PC-3 (cell line): Measurements from ENCODE around the gene RFXAP. TPM values are rescaled to one million over a fixed set of nuclear protein-coding genes. Genes with fewer than 3 reads are reported as not detected.

ENCODE experiments used
- ATAC-seq: fragments of 200-7000 bp; cut with Tn5 transposase; 2 replicates; pipeline ENCODE4 v1.9.1; 2020; ENCODE audit warnings: mild to moderate bottlenecking, moderate library complexity
- BruUV-seq: library from RNA; stranded (reverse); fragments of 400-500 nt; replicated peaks from 2 replicates; lab custom pipeline; 2021; lab: Mats Ljungman, UMichigan
- CTCF ChIA-PET: fragments of 300-600 bp; sonication (Branson Sonifier 250); formaldehyde crosslinking; loops from one replicate; lab custom pipeline; 2022; ENCODE audit warnings: antibody characterized with exemption; lab: Charles Lee
- POLR2A ChIA-PET: fragments of 300-600 bp; sonication (Branson Sonifier 250); formaldehyde crosslinking; loops from one replicate; lab custom pipeline; 2022; ENCODE audit warnings: antibody characterized with exemption; ENCODE audit not compliant: unreplicated experiment; lab: Charles Lee
- DNase-seq: peaks from one replicate; pipeline ENCODE4 v3.0.0-alpha.2; 2015
- H2AFZ ChIP-seq: fragments of 300-600 bp; sonication (generic); 2 replicates; pipeline ENCODE4 v1.6.0; 2016; ENCODE audit warnings: antibody characterized with exemption, low read length
- H3F3A ChIP-seq: fragments of 300-600 bp; sonication (generic); one replicate; pipeline ENCODE4 v1.6.0; 2017; ENCODE audit warnings: antibody characterized with exemption, low read length, control low read depth, mild to moderate bottlenecking; ENCODE audit not compliant: unreplicated experiment
- H3K27ac ChIP-seq: fragments of 300-600 bp; sonication (generic); 2 replicates; pipeline ENCODE4 v1.5.1; 2016; ENCODE audit warnings: mild to moderate bottlenecking, low read length
- H3K27me3 ChIP-seq: fragments of 300-600 bp; sonication (generic); 2 replicates; pipeline ENCODE4 v1.6.1; 2016; ENCODE audit warnings: low read length, mixed read lengths
- H3K36me3 ChIP-seq: fragments of 300-600 bp; sonication (generic); 2 replicates; pipeline ENCODE4 v1.6.1; 2016; ENCODE audit warnings: low read depth, mixed run types, low read length, mixed read lengths
- H3K4me1 ChIP-seq: fragments of 300-600 bp; sonication (generic); 2 replicates; pipeline ENCODE4 v1.5.1; 2016; ENCODE audit warnings: low read length; ENCODE audit not compliant: insufficient read depth
- H3K4me2 ChIP-seq: fragments of 300-600 bp; sonication (generic); 2 replicates; pipeline ENCODE4 v1.6.0; 2016; ENCODE audit warnings: low read length
- H3K4me3 ChIP-seq: fragments of 300-600 bp; sonication (generic); 2 replicates; pipeline ENCODE4 v1.5.1; 2016; ENCODE audit warnings: mild to moderate bottlenecking, low read length, mixed read lengths
- H3K79me2 ChIP-seq: fragments of 300-600 bp; sonication (generic); 2 replicates; pipeline ENCODE4 v1.6.1; 2017; ENCODE audit warnings: low read length, mixed read lengths
- H3K9ac ChIP-seq: fragments of 300-600 bp; sonication (generic); 2 replicates; pipeline ENCODE4 v1.6.0; 2016; ENCODE audit warnings: mild to moderate bottlenecking, low read length
- H3K9me2 ChIP-seq: fragments of 300-600 bp; sonication (generic); replicated peaks from 2 replicates; pipeline ENCODE4 v1.6.1; 2016; ENCODE audit warnings: mixed run types, low read length, mixed read lengths
- H3K9me3 ChIP-seq: fragments of 300-600 bp; sonication (generic); 2 replicates; pipeline ENCODE4 v1.6.1; 2016; ENCODE audit warnings: low read length, mixed read lengths
- H4K20me1 ChIP-seq: fragments of 300-600 bp; sonication (generic); 2 replicates; pipeline ENCODE4 v1.6.1; 2016; ENCODE audit warnings: low read length, mixed read lengths
- EZH2 ChIP-seq: fragments of 300-600 bp; sonication (generic); IDR thresholded peaks from one replicate; pipeline ENCODE4 v1.6.1; 2017; ENCODE audit warnings: antibody characterized with exemption, mild to moderate bottlenecking, low read length; ENCODE audit not compliant: unreplicated experiment
- EZH2phosphoT487 ChIP-seq: fragments of 300-600 bp; sonication (generic); IDR thresholded peaks from 2 replicates; pipeline ENCODE4 v1.6.1; 2018; ENCODE audit warnings: mild to moderate bottlenecking, antibody characterized with exemption, low read length, borderline replicate concordance
- intact Hi-C: fragments of 100-400 bp; cut with micrococcal nuclease; formaldehyde crosslinking; loops from 2 replicates; pipeline ENCODE4 v1.9.0; 2023
- total RNA-seq: library from RNA; depleted of rRNA; stranded (reverse); fragments of >200 nt; gene quantifications from 2 replicates; pipeline ENCODE4 v1.2.3, GENCODE V29; 2014
- TF ChIP-seq, protein P1 (sequence below): fragments of 300-600 bp; sonication (generic); conservative IDR thresholded peaks from 2 replicates; pipeline ENCODE4 v1.5.1; 2017; ENCODE audit warnings: antibody characterized with exemption, low read depth, mild to moderate bottlenecking, low read length

The RFXAP gene
- total RNA-seq, 1 experiment from 2014 or later, result 1.2 TPM

DNA sequence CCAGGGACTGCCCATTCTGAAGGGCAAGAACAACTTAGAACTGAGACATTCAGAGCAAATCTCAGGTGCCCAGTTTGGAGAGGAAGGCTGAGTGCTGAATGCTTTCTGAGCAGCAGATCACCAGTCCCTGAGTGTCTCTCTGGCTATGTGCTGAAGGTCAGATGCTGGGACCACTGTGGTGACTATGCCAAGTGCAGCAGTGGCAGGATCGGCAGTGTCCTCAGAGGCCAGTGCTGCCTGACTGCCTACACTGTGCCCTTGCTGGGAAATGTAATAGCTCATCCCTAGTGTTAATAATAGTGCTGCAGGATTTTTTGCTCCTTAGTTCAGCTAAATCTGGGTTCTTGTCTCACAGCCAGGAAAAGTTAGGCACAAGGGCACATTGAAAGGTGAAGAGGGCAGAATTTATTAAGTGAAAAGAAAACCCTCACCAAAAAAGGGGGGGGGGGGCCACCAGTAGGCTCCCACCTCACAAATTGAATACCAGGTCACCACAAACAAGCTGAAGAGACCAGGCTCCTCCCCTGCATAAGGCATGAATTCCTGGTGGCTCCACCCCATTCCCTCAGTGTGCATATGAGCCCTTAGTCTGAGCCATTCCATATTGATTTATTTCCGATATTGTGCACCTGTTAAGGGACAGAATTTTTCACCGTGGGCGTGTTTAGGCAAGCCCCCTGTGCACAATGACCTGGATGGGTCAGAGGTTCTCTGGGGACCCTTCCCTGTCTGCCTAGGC, 18.5 kb downstream of the RFXAP start:
- ATAC-seq, result no peak

DNA sequence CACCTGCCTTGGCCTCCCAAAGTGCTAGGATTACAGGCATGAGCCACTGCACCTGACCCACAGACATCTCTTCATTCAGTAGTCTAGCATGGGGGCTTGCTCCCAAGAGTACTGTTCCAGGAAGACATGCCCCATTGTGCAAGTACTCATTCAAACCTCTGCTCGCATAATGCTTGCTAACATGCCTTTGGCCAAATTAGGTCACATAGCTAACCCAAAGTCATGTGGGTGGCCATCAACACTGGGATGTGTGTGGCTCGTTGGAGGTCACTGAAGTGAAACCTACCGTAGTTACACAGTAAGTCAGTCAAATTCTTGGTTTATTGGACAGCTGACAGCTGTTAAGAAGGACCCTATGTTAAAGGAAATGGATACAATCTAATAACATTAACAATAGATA, 20.3 kb downstream of the RFXAP start:
- Histone ChIP-seq H3K27me3 (no peaks in the 10 kb centered on the region), H3F3A (no peaks in the 10 kb centered on the region), H3K79me2 (no peaks in the 10 kb centered on the region), H3K4me1 (no peaks in the 10 kb centered on the region), H4K20me1 (no peaks in the 10 kb centered on the region), H2AFZ (no peak overlapping the region), H3K4me3 (no peak overlapping the region), H3K36me3 (no peaks in the 10 kb centered on the region), H3K9me2 (no peaks in the 10 kb centered on the region), H3K9me3 (no peaks in the 10 kb centered on the region), H3K9ac (no peak overlapping the region), H3K27ac (no peak overlapping the region), H3K4me2 (no peak overlapping the region)
- TF ChIP-seq EZH2phosphoT487 (no peak), EZH2 (no peak)
- TF ChIP-seq, protein P1, sequence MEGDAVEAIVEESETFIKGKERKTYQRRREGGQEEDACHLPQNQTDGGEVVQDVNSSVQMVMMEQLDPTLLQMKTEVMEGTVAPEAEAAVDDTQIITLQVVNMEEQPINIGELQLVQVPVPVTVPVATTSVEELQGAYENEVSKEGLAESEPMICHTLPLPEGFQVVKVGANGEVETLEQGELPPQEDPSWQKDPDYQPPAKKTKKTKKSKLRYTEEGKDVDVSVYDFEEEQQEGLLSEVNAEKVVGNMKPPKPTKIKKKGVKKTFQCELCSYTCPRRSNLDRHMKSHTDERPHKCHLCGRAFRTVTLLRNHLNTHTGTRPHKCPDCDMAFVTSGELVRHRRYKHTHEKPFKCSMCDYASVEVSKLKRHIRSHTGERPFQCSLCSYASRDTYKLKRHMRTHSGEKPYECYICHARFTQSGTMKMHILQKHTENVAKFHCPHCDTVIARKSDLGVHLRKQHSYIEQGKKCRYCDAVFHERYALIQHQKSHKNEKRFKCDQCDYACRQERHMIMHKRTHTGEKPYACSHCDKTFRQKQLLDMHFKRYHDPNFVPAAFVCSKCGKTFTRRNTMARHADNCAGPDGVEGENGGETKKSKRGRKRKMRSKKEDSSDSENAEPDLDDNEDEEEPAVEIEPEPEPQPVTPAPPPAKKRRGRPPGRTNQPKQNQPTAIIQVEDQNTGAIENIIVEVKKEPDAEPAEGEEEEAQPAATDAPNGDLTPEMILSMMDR, result no peak
- intact Hi-C loops, result no loop called here
- CTCF ChIA-PET, result no interaction called here
- no peak for DNase-seq
- POLR2A ChIA-PET, result no interaction called here
- BruUV-seq, result no TSS peak
- ATAC-seq, result no peak

More for the DNA sequence above, 18.5 kb downstream of the RFXAP start:
- POLR2A ChIA-PET, result no interaction called here
- CTCF ChIA-PET, result no interaction called here
- TF ChIP-seq EZH2 (no peak), EZH2phosphoT487 (no peak)
- TF ChIP-seq, protein P1, result no peak
- Histone ChIP-seq H3K9ac (no peak overlapping the region), H3K4me3 (no peak overlapping the region), H3K79me2 (no peaks in the 10 kb centered on the region), H3K4me1 (no peaks in the 10 kb centered on the region), H3K9me2 (no peaks in the 10 kb centered on the region), H3K36me3 (no peaks in the 10 kb centered on the region), H3K27ac (no peak overlapping the region), H2AFZ (no peak overlapping the region), H3K9me3 (no peaks in the 10 kb centered on the region), H3K27me3 (no peaks in the 10 kb centered on the region), H3F3A (no peaks in the 10 kb centered on the region), H3K4me2 (no peak overlapping the region), H4K20me1 (no peaks in the 10 kb centered on the region)
- intact Hi-C loops, result no loop called here
- no TSS peak for BruUV-seq
- DNase-seq, result no peak

DNA sequence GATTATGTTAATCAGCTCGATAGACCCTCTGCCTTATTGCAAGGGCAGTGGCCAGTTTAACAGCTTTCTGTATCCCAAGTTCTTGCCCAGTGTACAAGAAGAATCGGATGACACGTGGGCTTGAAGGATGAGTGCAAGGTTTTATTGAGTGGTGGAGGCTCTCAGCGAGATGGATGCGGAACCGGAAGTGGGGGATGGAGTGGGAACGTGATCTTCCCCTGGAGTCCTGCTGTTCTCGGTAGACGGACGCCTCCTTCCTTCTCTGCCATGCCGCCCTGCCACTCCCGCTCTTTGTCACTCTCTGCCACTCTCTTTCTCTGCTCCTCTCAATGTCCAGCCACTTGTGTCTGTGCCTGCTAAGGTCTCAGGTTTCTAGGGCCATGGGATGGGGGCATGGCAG, 21.0 kb downstream of the RFXAP start:
- H3K27me3 ChIP-seq, result no peaks in the 10 kb centered on the region
- intact Hi-C loops, result loop anchor here (2.0 kb wide), 1 partner anchor 557 kb away; no protein-coding TSS in a partner anchor
- ATAC-seq (no peak), DNase-seq (no peak)
- H3K9ac ChIP-seq, result no peak overlapping the region
- H3K27ac ChIP-seq, result no peak overlapping the region
- H3K36me3 ChIP-seq, result no peaks in the 10 kb centered on the region
- no peaks in the 10 kb centered on the region for H3K79me2 ChIP-seq
- H3F3A ChIP-seq, result no peaks in the 10 kb centered on the region
- H3K9me3 ChIP-seq, result no peaks in the 10 kb centered on the region
- no peak overlapping the region for H2AFZ ChIP-seq
- no peak overlapping the region for H3K4me2 ChIP-seq
- no TSS peak for BruUV-seq
- no peak overlapping the region for H3K4me3 ChIP-seq
- no peaks in the 10 kb centered on the region for H3K9me2 ChIP-seq
- H3K4me1 ChIP-seq, result no peaks in the 10 kb centered on the region
- H4K20me1 ChIP-seq, result no peaks in the 10 kb centered on the region
- ChIA-PET CTCF (interaction anchor here (0.6 kb wide), 1 partner anchor 444 kb away, joined by 9 read pairs; no protein-coding TSS in a partner anchor), POLR2A (no interaction called here)
- TF ChIP-seq EZH2phosphoT487, result no peak
- TF ChIP-seq, protein P1, result no peak
- TF ChIP-seq EZH2, result no peak
